Cardiac fibroblast (primary cell): ENCODE results near the gene ARSA.

ENCODE experiments used
- DNase-seq, 2 donors: peaks; one replicate each; pipeline versions ENCODE4 v3.0.0 to v3.0.0-alpha.2; 2010; ENCODE audit warnings: low read depth in 2 of 2
- H3K4me3 ChIP-seq, 2 donors: replicated peaks in 1 of 2; 1 replicate in 1 of 2; 2 replicates in 1 of 2; pipeline ENCODE4 v1.5.1; 2011; ENCODE audit warnings: low read depth in 2 of 2, low read length in 2 of 2, mild to moderate bottlenecking in 2 of 2, moderate library complexity in 1 of 2
- TF ChIP-seq, protein P1 (sequence below): IDR thresholded peaks from one replicate; pipeline ENCODE4 v1.5.1; 2011; ENCODE audit warnings: low read depth, mild to moderate bottlenecking, low read length, inconsistent platforms

The ARSA gene

DNA sequence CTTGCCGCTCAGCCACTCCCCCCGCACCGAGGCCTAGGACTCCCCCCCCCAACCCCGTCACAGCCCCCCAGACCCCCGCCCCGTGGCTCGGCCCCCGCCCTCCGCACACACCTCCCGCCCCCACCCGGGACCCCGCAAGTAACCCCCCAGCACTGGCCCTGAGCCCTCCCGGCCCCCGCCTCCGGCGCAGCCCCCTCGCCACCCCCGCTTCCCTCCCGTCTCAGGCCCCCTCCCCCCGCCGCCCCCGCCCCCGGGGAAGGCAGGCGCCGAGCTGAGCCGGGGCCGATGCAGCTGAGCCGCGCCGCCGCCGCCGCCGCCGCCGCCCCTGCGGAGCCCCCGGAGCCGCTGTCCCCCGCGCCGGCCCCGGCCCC is 46.2 kb upstream of the ARSA start:
- DNase-seq, result no peak
- H3K4me3 ChIP-seq, result peak overlapping the region in 1 of 2 donors; percentile 28
- TF ChIP-seq, protein P1, sequence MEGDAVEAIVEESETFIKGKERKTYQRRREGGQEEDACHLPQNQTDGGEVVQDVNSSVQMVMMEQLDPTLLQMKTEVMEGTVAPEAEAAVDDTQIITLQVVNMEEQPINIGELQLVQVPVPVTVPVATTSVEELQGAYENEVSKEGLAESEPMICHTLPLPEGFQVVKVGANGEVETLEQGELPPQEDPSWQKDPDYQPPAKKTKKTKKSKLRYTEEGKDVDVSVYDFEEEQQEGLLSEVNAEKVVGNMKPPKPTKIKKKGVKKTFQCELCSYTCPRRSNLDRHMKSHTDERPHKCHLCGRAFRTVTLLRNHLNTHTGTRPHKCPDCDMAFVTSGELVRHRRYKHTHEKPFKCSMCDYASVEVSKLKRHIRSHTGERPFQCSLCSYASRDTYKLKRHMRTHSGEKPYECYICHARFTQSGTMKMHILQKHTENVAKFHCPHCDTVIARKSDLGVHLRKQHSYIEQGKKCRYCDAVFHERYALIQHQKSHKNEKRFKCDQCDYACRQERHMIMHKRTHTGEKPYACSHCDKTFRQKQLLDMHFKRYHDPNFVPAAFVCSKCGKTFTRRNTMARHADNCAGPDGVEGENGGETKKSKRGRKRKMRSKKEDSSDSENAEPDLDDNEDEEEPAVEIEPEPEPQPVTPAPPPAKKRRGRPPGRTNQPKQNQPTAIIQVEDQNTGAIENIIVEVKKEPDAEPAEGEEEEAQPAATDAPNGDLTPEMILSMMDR, result no peak

DNA sequence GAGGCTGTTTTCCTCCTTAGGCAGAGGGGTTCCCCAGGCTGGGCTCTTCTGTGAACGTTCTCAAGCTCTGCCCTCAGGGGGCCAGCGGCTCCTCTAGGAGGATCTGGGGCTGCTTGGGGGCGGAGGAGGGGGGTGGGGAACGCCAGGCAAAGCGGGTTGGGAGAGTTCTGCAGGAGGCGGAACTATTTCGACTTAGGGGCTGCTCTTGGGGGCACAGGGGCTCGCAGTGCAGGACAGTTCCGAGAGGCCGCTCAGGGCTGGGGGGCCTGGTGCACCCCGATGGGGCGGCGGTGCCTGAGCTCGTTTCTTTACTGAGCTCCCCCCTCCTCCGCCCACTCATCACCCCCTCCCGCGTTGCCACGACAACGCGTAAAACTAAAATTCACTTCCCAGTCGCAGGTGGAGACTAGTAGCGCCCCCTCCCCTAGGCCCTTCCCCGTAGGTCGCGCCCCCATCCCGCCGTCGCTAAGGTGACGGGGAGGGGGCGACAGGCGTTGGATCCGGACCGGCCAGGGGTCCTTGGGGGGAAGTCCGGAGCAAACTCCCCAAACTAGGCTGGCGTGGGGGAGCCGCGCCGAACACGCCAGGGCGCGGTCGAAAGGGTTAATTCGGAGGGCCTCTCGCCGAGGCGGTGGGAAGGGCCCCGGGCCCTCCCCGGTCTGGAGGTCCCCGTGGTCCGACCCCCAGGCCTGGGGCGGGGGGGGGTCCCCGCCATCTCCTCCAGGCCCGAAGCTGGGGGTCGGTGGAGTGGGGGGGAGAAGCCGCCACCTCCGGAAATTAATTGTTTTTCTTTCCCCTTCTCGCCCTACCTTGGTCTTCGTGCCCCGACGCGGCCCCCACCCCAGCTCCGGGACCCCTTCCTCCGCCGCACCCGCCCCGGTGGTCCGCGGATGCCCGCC is 45.5 kb upstream of the ARSA start:
- H3K4me3 ChIP-seq, result peak overlapping the region; percentile 28 to 33
- no peak for DNase-seq
- TF ChIP-seq, protein P1, result no peak

DNA sequence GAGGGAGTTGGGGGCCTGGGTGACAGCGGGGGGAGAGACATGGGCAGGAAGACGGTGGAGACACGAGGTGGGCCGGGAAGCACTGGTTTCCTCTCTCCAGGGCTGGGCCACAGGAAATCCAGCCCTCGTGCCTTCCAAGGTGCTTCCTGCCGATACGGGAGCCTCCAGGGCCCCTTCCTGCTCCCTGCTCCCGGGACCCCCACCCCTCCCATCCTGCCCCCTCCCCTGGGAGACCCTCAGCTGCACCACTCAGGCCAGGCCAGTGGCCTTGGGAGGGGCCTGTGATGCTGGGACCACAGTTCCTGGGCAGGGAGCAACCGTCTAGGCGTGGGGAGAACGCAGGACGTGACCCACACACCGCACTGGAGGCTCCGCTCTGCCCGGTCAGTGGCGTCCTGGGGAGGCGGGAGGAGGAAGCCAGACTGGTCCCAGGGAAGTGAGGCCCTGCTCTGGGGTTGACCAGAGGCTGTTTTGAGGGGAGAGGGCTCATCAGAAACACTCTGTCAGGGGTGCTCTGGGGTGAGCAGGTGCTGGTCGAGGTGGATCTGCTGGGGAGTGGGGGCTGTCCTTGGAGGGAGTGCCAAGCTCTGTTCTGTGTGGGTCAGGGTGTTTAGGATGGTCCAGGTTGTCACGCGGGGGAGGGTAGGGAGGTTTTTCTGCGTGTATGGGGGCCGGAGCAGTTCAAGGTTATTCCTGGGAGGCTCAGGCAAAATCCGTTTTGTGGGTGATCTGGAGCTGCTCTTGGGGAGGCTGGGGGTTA is 44.7 kb upstream of the ARSA start, which contains the start of gene SHANK3:
SHANK3 (plus strand) TSS at position 353 of the 760 bp plus-strand sequence.
- TF ChIP-seq, protein P1, result no peak
- DNase-seq, result peak in 1 of 2 donors; percentile 38
- peak within 1 kb of the TSS; percentile 28 to 33 for H3K4me3 ChIP-seq

DNA sequence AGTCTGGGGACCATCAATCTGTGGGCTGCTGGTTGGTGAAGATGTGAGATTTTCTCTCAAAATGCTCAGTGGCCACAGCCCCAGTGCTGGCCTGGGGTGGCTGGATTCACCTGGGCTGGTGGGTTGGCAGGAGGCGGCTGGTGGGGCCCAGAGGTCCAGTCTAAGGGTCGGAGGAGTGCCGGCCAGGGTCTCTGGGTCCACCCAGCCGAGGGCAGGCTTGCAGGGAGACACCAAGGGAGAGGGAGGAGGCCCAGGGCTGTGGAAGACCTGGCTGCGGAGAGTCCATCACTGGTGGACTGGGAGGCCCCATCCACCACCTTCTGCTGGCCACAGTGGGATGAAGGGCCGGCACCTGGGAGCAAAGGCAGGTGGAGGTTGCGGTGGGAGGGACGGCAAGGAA is 44.1 kb upstream of the ARSA start:
- TF ChIP-seq, protein P1, result no peak
- no peak overlapping the region for H3K4me3 ChIP-seq
- no peak for DNase-seq

DNA sequence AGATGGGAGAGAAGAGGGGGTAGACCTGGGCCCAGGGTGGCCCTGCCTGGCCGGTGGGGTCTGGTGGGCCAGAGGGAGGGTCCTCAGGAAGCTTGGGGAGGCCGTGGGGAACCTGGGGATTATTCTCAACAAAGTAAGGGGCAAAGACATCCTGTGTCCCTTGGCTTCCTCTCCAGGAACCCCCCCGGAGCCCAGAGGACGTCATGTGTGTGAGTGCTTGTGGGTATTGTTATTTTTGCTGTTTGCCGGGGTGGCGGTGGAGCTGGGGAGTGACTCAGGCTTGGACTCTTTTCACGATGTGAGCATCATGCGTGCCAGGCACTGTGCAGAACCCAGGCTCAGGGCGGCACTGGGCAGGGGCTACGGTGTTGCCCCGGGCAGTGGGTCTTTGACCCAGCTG is 43.7 kb upstream of the ARSA start:
- H3K4me3 ChIP-seq, result no peak overlapping the region
- TF ChIP-seq, protein P1, result no peak
- peak in 1 of 2 donors; percentile 54 for DNase-seq

DNA sequence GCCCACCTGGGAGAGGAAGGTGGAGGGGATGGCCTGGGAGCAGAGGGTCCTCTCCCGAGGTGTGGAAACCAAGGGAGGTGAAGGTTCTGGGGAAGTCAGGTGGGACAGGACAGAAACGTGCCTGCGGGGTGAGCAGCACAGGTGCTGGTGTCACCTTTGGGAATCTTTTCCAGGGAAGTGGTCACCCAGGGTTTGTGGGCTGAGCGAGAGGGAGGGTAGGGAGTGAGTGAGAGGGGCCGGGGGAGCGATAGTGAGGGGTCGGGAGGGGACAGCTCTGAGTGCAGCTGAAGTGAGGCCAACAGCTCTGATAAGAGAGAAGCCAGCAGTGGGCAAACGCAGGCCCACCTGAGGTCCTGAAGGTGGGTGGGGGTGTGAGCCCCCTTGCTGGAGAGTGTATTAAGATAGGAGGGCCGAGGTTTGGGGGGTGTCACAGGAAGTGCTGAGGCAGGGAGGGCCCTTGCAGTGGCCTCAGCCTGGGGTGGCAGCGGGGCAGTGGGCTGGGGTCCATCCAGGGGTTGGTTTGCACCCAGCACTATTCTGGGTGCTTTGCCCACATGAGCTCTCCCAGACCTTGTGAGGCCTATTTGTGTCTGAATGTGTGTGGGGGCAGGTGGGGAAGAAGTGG is 43.1 kb upstream of the ARSA start:
- no peak overlapping the region for H3K4me3 ChIP-seq
- TF ChIP-seq, protein P1, result no peak
- no peak for DNase-seq
